ENCODE data around the gene RAB38. TPM values are rescaled to one million over a fixed set of nuclear protein-coding genes. Genes with fewer than 3 reads are reported as not detected.
A peak's percentile ranks its signal among the peaks of the same experiment; 100 is the strongest.

Gene RAB38
- total and polyA plus RNA-seq, 2 experiments from 2014 or later, result 8.8 to 14.2 TPM

DNA sequence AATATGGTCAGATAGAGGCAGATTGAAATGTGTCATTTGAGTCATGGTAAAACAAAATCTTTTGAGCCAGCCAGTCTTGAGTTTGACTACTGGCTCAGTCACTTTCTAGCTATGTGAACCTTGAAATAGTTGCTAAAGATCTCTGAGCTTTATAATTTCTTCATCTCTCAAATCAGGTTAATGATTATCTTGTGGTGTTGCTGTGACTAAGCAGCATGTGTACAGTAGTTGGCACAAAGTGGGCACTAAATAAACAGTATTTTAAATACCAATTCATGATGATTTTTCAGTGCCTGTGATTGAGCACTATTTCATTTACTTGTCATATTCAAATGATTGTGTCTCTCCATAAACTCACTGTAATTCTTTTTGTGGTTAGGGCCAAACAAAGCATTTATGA lies 70.8 kb downstream of the RAB38 start (continued):
- TF ChIP-seq ZNF114 (CRISPR knock-in tag; IDR thresholded peaks at IDR 0.05), result no peak
- TF ChIP-seq, protein P1, sequence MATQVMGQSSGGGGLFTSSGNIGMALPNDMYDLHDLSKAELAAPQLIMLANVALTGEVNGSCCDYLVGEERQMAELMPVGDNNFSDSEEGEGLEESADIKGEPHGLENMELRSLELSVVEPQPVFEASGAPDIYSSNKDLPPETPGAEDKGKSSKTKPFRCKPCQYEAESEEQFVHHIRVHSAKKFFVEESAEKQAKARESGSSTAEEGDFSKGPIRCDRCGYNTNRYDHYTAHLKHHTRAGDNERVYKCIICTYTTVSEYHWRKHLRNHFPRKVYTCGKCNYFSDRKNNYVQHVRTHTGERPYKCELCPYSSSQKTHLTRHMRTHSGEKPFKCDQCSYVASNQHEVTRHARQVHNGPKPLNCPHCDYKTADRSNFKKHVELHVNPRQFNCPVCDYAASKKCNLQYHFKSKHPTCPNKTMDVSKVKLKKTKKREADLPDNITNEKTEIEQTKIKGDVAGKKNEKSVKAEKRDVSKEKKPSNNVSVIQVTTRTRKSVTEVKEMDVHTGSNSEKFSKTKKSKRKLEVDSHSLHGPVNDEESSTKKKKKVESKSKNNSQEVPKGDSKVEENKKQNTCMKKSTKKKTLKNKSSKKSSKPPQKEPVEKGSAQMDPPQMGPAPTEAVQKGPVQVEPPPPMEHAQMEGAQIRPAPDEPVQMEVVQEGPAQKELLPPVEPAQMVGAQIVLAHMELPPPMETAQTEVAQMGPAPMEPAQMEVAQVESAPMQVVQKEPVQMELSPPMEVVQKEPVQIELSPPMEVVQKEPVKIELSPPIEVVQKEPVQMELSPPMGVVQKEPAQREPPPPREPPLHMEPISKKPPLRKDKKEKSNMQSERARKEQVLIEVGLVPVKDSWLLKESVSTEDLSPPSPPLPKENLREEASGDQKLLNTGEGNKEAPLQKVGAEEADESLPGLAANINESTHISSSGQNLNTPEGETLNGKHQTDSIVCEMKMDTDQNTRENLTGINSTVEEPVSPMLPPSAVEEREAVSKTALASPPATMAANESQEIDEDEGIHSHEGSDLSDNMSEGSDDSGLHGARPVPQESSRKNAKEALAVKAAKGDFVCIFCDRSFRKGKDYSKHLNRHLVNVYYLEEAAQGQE (IDR thresholded peaks at IDR 0.05; ENCODE audit: unreplicated experiment), result no peak
- no peak for TF ChIP-seq POLR2AphosphoS5 (IDR thresholded peaks at IDR 0.05; ENCODE audit: low read depth)
- TF ChIP-seq ZNF331 (CRISPR knock-in tag; IDR thresholded peaks at IDR 0.05; ENCODE audit: low read depth), result no peak

DNA sequence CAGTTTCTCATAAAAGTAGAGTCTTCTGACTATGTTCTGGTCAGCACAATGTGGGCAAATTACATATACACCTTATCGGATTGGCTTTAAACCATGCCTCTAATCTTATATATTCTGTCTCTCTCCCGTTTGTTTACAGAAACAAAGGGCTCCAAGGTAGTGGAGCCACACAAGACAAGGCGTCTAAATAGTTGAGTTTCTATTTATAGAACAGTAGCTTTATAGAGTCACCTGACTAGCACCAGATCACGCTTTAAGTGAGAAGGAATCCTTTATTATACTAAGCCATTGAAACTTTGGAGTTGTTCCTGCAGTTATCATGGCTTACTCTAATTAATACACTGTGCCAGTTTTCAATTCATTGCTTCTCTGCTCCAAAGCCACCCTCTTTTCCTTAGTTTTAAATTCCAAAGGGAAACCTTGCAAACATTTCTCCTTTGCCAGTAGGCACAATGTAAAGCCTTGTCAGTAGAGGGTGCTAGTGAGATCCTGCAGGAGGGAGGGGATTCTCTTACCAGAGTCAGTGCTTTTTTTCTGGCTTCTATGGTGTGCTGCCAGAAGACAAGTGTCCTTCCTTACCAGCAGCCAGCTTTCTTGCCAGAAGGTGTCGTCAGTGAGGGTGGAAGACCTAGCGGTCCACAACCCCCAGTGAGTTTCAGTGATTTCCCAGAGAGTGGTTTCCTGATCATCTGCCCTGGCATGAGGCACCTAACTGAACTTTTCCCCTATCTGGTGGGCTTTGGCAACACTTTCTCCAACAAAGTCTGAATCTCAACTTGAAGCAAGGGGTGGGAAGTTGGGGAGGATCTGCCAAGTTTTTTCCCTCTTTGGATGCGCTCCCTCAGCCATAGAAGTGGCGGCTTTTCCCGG lies 71.7 kb downstream of the RAB38 start:
- H3K9me3 Mint-ChIP-seq, result no peaks in the 10 kb centered on the region
- peak; percentile 97 for DNase-seq (ENCODE audit: low spot score)
- no peaks in the 10 kb centered on the region for H3K27me3 Mint-ChIP-seq (ENCODE audit: insufficient read depth, low read depth, poor library complexity)
- no peaks in the 10 kb centered on the region for H3F3A ChIP-seq (replicated peaks; ENCODE audit: low read depth)
- H3K4me3 Mint-ChIP-seq, result no peak overlapping the region
- ATAC-seq, result peak; percentile 99
- H3K4me1 ChIP-seq (ENCODE audit: insufficient read depth), result no peaks in the 10 kb centered on the region
- no peaks in the 10 kb centered on the region for H4K20me1 ChIP-seq (replicated peaks; ENCODE audit: insufficient read depth)
- no peak overlapping the region for H3K4me3 ChIP-seq
- H3K4me1 Mint-ChIP-seq, result peaks cover 5% of the 10 kb centered on the region; the same call in 2 of the 3 replicates
- H3K27me3 ChIP-seq (ENCODE audit: insufficient read depth), result no peaks in the 10 kb centered on the region
- no peak overlapping the region for H3K4me2 ChIP-seq
- no peaks in the 10 kb centered on the region for H3K36me3 ChIP-seq (ENCODE audit: insufficient read depth)
- peaks cover 3% of the 10 kb centered on the region; the same call in 1 of the 3 replicates for H3K36me3 Mint-ChIP-seq (ENCODE audit: low read depth)
- H3K9me2 ChIP-seq (ENCODE audit: insufficient read depth), result no peaks in the 10 kb centered on the region
- H3K27ac Mint-ChIP-seq, result peak overlapping the region; percentile 48; the same call in 1 of the 2 replicates
- H2AFZ ChIP-seq, result no peak overlapping the region
- H3K79me2 ChIP-seq (replicated peaks; ENCODE audit: insufficient read depth), result no peaks in the 10 kb centered on the region
- no peak overlapping the region for H3K27ac ChIP-seq (ENCODE audit: low read depth)
- TF ChIP-seq ZNF114 (CRISPR knock-in tag; IDR thresholded peaks at IDR 0.05) (peak; percentile 58; the same call in 1 of the 2 replicates), NANOG (IDR thresholded peaks at IDR 0.05; ENCODE audit: borderline replicate concordance) (no peak), STAT1 (IDR thresholded peaks at IDR 0.05; ENCODE audit: unreplicated experiment) (no peak), EZH2phosphoT487 (IDR thresholded peaks at IDR 0.05; ENCODE audit: unreplicated experiment) (no peak), EZH2 (IDR thresholded peaks at IDR 0.05; ENCODE audit: low read depth, unreplicated experiment) (no peak), CREB1 (CRISPR knock-in tag; IDR thresholded peaks at IDR 0.05; ENCODE audit: low read depth) (0 out of 2 replicates have a peak, but pooled peaks have one; percentile 21)
- TF ChIP-seq, protein P2, sequence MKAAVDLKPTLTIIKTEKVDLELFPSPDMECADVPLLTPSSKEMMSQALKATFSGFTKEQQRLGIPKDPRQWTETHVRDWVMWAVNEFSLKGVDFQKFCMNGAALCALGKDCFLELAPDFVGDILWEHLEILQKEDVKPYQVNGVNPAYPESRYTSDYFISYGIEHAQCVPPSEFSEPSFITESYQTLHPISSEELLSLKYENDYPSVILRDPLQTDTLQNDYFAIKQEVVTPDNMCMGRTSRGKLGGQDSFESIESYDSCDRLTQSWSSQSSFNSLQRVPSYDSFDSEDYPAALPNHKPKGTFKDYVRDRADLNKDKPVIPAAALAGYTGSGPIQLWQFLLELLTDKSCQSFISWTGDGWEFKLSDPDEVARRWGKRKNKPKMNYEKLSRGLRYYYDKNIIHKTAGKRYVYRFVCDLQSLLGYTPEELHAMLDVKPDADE (IDR thresholded peaks at IDR 0.05), result no peak
- TF ChIP-seq, protein P3, sequence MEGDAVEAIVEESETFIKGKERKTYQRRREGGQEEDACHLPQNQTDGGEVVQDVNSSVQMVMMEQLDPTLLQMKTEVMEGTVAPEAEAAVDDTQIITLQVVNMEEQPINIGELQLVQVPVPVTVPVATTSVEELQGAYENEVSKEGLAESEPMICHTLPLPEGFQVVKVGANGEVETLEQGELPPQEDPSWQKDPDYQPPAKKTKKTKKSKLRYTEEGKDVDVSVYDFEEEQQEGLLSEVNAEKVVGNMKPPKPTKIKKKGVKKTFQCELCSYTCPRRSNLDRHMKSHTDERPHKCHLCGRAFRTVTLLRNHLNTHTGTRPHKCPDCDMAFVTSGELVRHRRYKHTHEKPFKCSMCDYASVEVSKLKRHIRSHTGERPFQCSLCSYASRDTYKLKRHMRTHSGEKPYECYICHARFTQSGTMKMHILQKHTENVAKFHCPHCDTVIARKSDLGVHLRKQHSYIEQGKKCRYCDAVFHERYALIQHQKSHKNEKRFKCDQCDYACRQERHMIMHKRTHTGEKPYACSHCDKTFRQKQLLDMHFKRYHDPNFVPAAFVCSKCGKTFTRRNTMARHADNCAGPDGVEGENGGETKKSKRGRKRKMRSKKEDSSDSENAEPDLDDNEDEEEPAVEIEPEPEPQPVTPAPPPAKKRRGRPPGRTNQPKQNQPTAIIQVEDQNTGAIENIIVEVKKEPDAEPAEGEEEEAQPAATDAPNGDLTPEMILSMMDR (conservative IDR thresholded peaks at IDR 0.05; ENCODE audit: low read depth in 2 of 2), result peak; percentile 92 to 97
- TF ChIP-seq, protein P1 (IDR thresholded peaks at IDR 0.05; ENCODE audit: unreplicated experiment), result no peak

Data from GM23338 (cell line).